IMR-90 (cell line): Measurements from ENCODE around the gene BST1. TPM values are rescaled to one million over a fixed set of nuclear protein-coding genes. Genes with fewer than 3 reads are reported as not detected.
A peak's percentile ranks its signal among the peaks of the same experiment; 100 is the strongest.

ENCODE experiments used
- ATAC-seq: fragments of 200-7000 bp; cut with Tn5 transposase; 2 replicates; pipeline ENCODE4 v1.9.1; 2020; ENCODE audit warnings: low read depth, mild to moderate bottlenecking, moderate library complexity
- BruUV-seq: library from RNA; stranded (reverse); fragments of 400-500 nt; replicated peaks from 2 replicates; lab custom pipeline; 2021; lab: Mats Ljungman, UMichigan
- CTCF ChIA-PET: fragments of 300-600 bp; formaldehyde crosslinking; extraction: SDS; loops from one replicate; lab custom pipeline; 2021; ENCODE audit warnings: antibody characterized with exemption; lab: Yijun Ruan, JAX
- POLR2A ChIA-PET: fragments of 300-600 bp; sonication (Branson Sonifier 250); formaldehyde crosslinking; loops from one replicate; lab custom pipeline; 2022; ENCODE audit warnings: antibody characterized with exemption; ENCODE audit not compliant: unreplicated experiment; lab: Charles Lee
- DNase-seq: peaks from one replicate; pipeline ENCODE4 v3.0.0; 2013
- H2AFZ ChIP-seq: replicated peaks from 2 replicates; pipeline ENCODE3; 2013; ENCODE audit warnings: low read length, mild to moderate bottlenecking; ENCODE audit not compliant: poor library complexity
- H2AK5ac ChIP-seq: 2 replicates; pipeline ENCODE4 v1.6.1; 2013; ENCODE audit warnings: low read depth, low read length, inconsistent platforms
- H2AK9ac ChIP-seq: replicated peaks from 2 replicates; pipeline ENCODE3; 2013; ENCODE audit warnings: mild to moderate bottlenecking, low read depth, low read length, moderate library complexity; ENCODE audit not compliant: poor library complexity
- H2BK120ac ChIP-seq: 2 replicates; pipeline ENCODE4 v1.6.1; 2013; ENCODE audit warnings: low read depth, low read length, inconsistent platforms
- H2BK15ac ChIP-seq: 3 replicates; pipeline ENCODE4 v1.6.1; 2013; ENCODE audit warnings: low read depth, low read length, inconsistent platforms
- H2BK20ac ChIP-seq: 2 replicates; pipeline ENCODE4 v1.6.1; 2013; ENCODE audit warnings: low read depth, mild to moderate bottlenecking, inconsistent platforms, low read length, moderate library complexity
- H2BK5ac ChIP-seq: 2 replicates; pipeline ENCODE4 v1.6.1; 2013; ENCODE audit warnings: mild to moderate bottlenecking, low read depth, low read length, inconsistent platforms; ENCODE audit not compliant: poor library complexity, severe bottlenecking
- H3K14ac ChIP-seq: replicated peaks from 2 replicates; pipeline ENCODE4 v1.6.1; 2013; ENCODE audit warnings: low read depth, low read length, inconsistent platforms
- H3K18ac ChIP-seq: 2 replicates; pipeline ENCODE4 v1.6.1; 2013; ENCODE audit warnings: low read depth, low read length, control low read depth
- H3K23ac ChIP-seq: 2 replicates; pipeline ENCODE4 v1.6.1; 2013; ENCODE audit warnings: low read depth, low read length, inconsistent platforms
- H3K27ac ChIP-seq: 2 replicates; pipeline ENCODE4 v1.5.1; 2013; ENCODE audit warnings: mild to moderate bottlenecking, control low read depth, low read length; ENCODE audit not compliant: insufficient read depth
- H3K27me3 ChIP-seq: 2 replicates; pipeline ENCODE4 v1.6.1; 2013; ENCODE audit warnings: low read length; ENCODE audit not compliant: control insufficient read depth, insufficient read depth
- H3K36me3 ChIP-seq: 2 replicates; pipeline ENCODE4 v1.6.1; 2013; ENCODE audit warnings: low read length, mixed read lengths; ENCODE audit not compliant: control insufficient read depth, insufficient read depth
- H3K4ac ChIP-seq: 2 replicates; pipeline ENCODE4 v1.6.1; 2013; ENCODE audit warnings: low read depth, low read length, inconsistent platforms
- H3K4me1 ChIP-seq: 2 replicates; pipeline ENCODE4 v1.6.1; 2013; ENCODE audit warnings: low read length, mixed read lengths; ENCODE audit not compliant: control insufficient read depth, insufficient read depth
- H3K4me2 ChIP-seq: 2 replicates; pipeline ENCODE4 v1.6.1; 2013; ENCODE audit warnings: low read depth, mild to moderate bottlenecking, control low read depth, low read length, moderate library complexity
- H3K4me3 ChIP-seq: 2 replicates; pipeline ENCODE4 v1.5.1; 2013; ENCODE audit warnings: low read depth, mild to moderate bottlenecking, control low read depth, low read length, moderate library complexity; ENCODE audit not compliant: insufficient read depth
- H3K56ac ChIP-seq: 2 replicates; pipeline ENCODE4 v1.6.1; 2013; ENCODE audit warnings: low read length, inconsistent platforms; ENCODE audit not compliant: insufficient read depth; ENCODE audit errors: extremely low read depth
- H3K79me1 ChIP-seq, 2 experiments: 2 replicates each; pipeline ENCODE4 v1.6.1; 2013; ENCODE audit warnings: low read length in 2 of 2, inconsistent platforms in 1 of 2, low read depth in 1 of 2
- H3K9ac ChIP-seq: 2 replicates; pipeline ENCODE4 v1.6.1; 2013; ENCODE audit warnings: low read depth, low read length, control low read depth
- H3K9me1 ChIP-seq: 2 replicates; pipeline ENCODE4 v1.6.1; 2013; ENCODE audit warnings: low read length, inconsistent platforms; ENCODE audit not compliant: insufficient read depth
- H3K9me3 ChIP-seq: 2 replicates; pipeline ENCODE4 v1.6.1; 2013; ENCODE audit warnings: low read length; ENCODE audit not compliant: control insufficient read depth, insufficient read depth
- H4K20me1 ChIP-seq: 2 replicates; pipeline ENCODE4 v1.6.1; 2013; ENCODE audit warnings: low read length, inconsistent platforms; ENCODE audit not compliant: insufficient read depth
- H4K5ac ChIP-seq: 2 replicates; pipeline ENCODE4 v1.6.1; 2013; ENCODE audit warnings: mild to moderate bottlenecking, low read depth, low read length, control low read depth
- H4K8ac ChIP-seq, 2 experiments: 2 replicates each; pipeline ENCODE4 v1.6.1; 2013; ENCODE audit warnings: low read depth in 2 of 2, low read length in 2 of 2, control low read depth in 1 of 2, inconsistent platforms in 1 of 2
- H4K91ac ChIP-seq: 2 replicates; pipeline ENCODE4 v1.6.1; 2013; ENCODE audit warnings: low read depth, low read length, inconsistent platforms; ENCODE audit not compliant: insufficient read depth
- BHLHE40 ChIP-seq: fragments of 150-350 bp; IDR thresholded peaks from 2 replicates; pipeline ENCODE4 v1.6.1; 2016; ENCODE audit warnings: mild to moderate bottlenecking, low read depth, low read length
- CEBPB ChIP-seq: IDR thresholded peaks from 2 replicates; pipeline ENCODE4 v1.6.1; 2012; ENCODE audit warnings: low read depth, low read length, improper control_type of control experiment
- CTCF ChIP-seq: conservative IDR thresholded peaks from 2 replicates; pipeline ENCODE4 v1.5.1; 2012; ENCODE audit warnings: mild to moderate bottlenecking, low read depth, low read length, improper control_type of control experiment
- FOS ChIP-seq: fragments of 150-350 bp; IDR thresholded peaks from 2 replicates; pipeline ENCODE4 v1.6.1; 2016; ENCODE audit warnings: low read depth, low read length
- MAFK ChIP-seq: IDR thresholded peaks from 2 replicates; pipeline ENCODE4 v1.6.1; 2012; ENCODE audit warnings: low read depth, low read length, improper control_type of control experiment
- MAZ ChIP-seq: IDR thresholded peaks from 2 replicates; pipeline ENCODE4 v1.6.1; 2012; ENCODE audit warnings: low read depth, mild to moderate bottlenecking, low read length, improper control_type of control experiment, moderate library complexity, borderline replicate concordance
- MXI1 ChIP-seq: IDR thresholded peaks from 2 replicates; pipeline ENCODE4 v1.6.1; 2012; ENCODE audit warnings: low read depth, mild to moderate bottlenecking, low read length, moderate library complexity, borderline replicate concordance
- NFE2L2 ChIP-seq: fragments of 150-350 bp; IDR thresholded peaks from 2 replicates; pipeline ENCODE4 v1.6.1; 2016; ENCODE audit warnings: low read depth, mild to moderate bottlenecking, low read length
- POLR2A ChIP-seq: IDR thresholded peaks from 2 replicates; pipeline ENCODE4 v1.6.1; 2012; ENCODE audit warnings: mild to moderate bottlenecking, low read depth, low read length
- RAD21 ChIP-seq: IDR thresholded peaks from 2 replicates; pipeline ENCODE4 v1.6.1; 2012; ENCODE audit warnings: low read length, improper control_type of control experiment
- RCOR1 ChIP-seq: IDR thresholded peaks from 2 replicates; pipeline ENCODE4 v1.6.1; 2012; ENCODE audit warnings: mild to moderate bottlenecking, low read length, improper control_type of control experiment; ENCODE audit not compliant: insufficient replicate concordance
- RFX5 ChIP-seq: IDR thresholded peaks from 2 replicates; pipeline ENCODE4 v1.8.0; 2012; ENCODE audit warnings: low read depth, mild to moderate bottlenecking, low read length, moderate library complexity
- SMC3 ChIP-seq: fragments of 150-350 bp; IDR thresholded peaks from 2 replicates; pipeline ENCODE4 v1.6.1; 2016; ENCODE audit warnings: low read depth, mild to moderate bottlenecking, antibody characterized with exemption, low read length, moderate library complexity
- USF2 ChIP-seq: fragments of 150-350 bp; IDR thresholded peaks from 2 replicates; pipeline ENCODE4 v1.6.1; 2017; ENCODE audit warnings: mild to moderate bottlenecking, antibody characterized with exemption, low read length, low read depth
- WGBS, 2 experiments: methylation state at CpG; one replicate each; pipeline versions ENCODE4 v1.1.5 to v1.1.7; 2013; ENCODE audit warnings: missing lambda C conversion rate in 2 of 2; ENCODE audit not compliant: insufficient read length in 1 of 2; ENCODE audit errors: extremely low coverage in 2 of 2; 5-methylcytosine and 5-hydroxymethylcytosine counted together
- dilution Hi-C: fragments of 300-500 bp; cut with HindIII; formaldehyde crosslinking; loops from one replicate; pipeline ENCODE4 v1.14.3; 2018; ENCODE audit warnings: low sequenced_read_pairs; ENCODE audit not compliant: unreplicated experiment
- in situ Hi-C: fragments of 300-500 bp; cut with MboI; formaldehyde crosslinking; loops from 3 replicates; pipeline ENCODE4 v1.14.3; 2019; ENCODE audit warnings: low sequenced_read_pairs, inconsistent platforms, mixed read lengths
- intact Hi-C: fragments of 100-400 bp; cut with micrococcal nuclease; formaldehyde crosslinking; loops from 2 replicates; pipeline ENCODE4 v1.10.0; 2022
- polyA plus RNA-seq, 3 experiments: library from polyadenylated mRNA; depleted of rRNA; stranded (reverse); fragments of >200 nt; gene quantifications; 2 replicates each; pipeline ENCODE4 v1.2.3, GENCODE V29; 2012; ENCODE audit warnings: low replicate concordance in 1 of 3
- total RNA-seq: library from RNA; depleted of rRNA; stranded (reverse); fragments of >200 nt; gene quantifications from 2 replicates; pipeline ENCODE4 v1.2.3, GENCODE V29; 2012
- TF ChIP-seq, protein P1 (sequence below): fragments of 150-350 bp; IDR thresholded peaks from 2 replicates; pipeline ENCODE4 v1.6.1; 2016; ENCODE audit warnings: low read depth, mild to moderate bottlenecking, low read length, moderate library complexity, borderline replicate concordance

BST1 gene
- total and polyA plus RNA-seq, 2 of the 4 experiments (the other 2 are of a cell fraction): 6.6 to 11.1 TPM

- Histone ChIP-seq H2BK15ac (0 out of 3 replicates have a peak overlapping the region, but pooled peaks have one; percentile 33), H2AFZ (no peak overlapping the region), H3K4ac (no peak overlapping the region), H3K9ac (no peak overlapping the region), H3K79me1 (peaks cover 2 to 13% of the 10 kb centered on the region in 2 experiments; a peak in 2 of 4 replicates), H3K9me1 (0 out of 2 replicates have a peak, but pooled peaks cover 8% of the 10 kb centered on the region), H3K4me2 (no peak overlapping the region), H4K5ac (no peak overlapping the region), H2BK120ac (peak overlapping the region; percentile 32; the same call in 1 of the 2 replicates), H4K91ac (no peak overlapping the region; the same call in 1 of the 2 replicates), H3K18ac (no peak overlapping the region; the same call in 1 of the 2 replicates), H3K56ac (no peak overlapping the region), H3K4me3 (no peak overlapping the region), H2AK5ac (0 out of 2 replicates have a peak overlapping the region, but pooled peaks have one; percentile 7), H3K4me1 (peaks cover 10% of the 10 kb centered on the region), H4K8ac (peak overlapping the region in 1 of 2 experiments; percentile 23; a peak in 1 of 4 replicates), H3K36me3 (no peaks in the 10 kb centered on the region), H4K20me1 (no peaks in the 10 kb centered on the region), H2BK5ac (no peak overlapping the region), H2AK9ac (no peak overlapping the region), H2BK20ac (peak overlapping the region; percentile 9), H3K9me3 (no peaks in the 10 kb centered on the region), H3K27me3 (no peaks in the 10 kb centered on the region), H3K14ac (no peak overlapping the region), H3K23ac (no peak overlapping the region), H3K27ac (no peak overlapping the region)
- no CpG with 5 or more reads among the region's 4 CpGs for WGBS, 2 experiments
- ChIA-PET CTCF (interaction anchor here (1.3 kb wide), 1 partner anchor 12 kb away, joined by 3 read pairs; no protein-coding TSS in a partner anchor), POLR2A (no interaction called here)
- in situ Hi-C loops: loop anchor here (25.0 kb wide), 1 partner anchor 682 kb away; the partner anchor contains the start of gene CPEB2
- DNase-seq (no peak), ATAC-seq (no peak)
- BruUV-seq: no TSS peak
- intact Hi-C loops: no loop called here
- TF ChIP-seq MAZ (no peak), RFX5 (no peak), SMC3 (no peak), POLR2A (no peak), USF2 (no peak), MAFK (no peak), RCOR1 (no peak), NFE2L2 (no peak), FOS (no peak), RAD21 (no peak), CTCF (no peak), CEBPB (no peak), MXI1 (no peak), BHLHE40 (no peak)
- TF ChIP-seq, protein P1, sequence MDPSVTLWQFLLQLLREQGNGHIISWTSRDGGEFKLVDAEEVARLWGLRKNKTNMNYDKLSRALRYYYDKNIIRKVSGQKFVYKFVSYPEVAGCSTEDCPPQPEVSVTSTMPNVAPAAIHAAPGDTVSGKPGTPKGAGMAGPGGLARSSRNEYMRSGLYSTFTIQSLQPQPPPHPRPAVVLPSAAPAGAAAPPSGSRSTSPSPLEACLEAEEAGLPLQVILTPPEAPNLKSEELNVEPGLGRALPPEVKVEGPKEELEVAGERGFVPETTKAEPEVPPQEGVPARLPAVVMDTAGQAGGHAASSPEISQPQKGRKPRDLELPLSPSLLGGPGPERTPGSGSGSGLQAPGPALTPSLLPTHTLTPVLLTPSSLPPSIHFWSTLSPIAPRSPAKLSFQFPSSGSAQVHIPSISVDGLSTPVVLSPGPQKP: no peak
- dilution Hi-C loops: no loop called here
Measured at GRCh38 chr4:15694431-15694830, 8.4 kb upstream of the BST1 start.
